ENCODE results near the gene EFHC2. TPM values are rescaled to one million over a fixed set of nuclear protein-coding genes. Genes with fewer than 3 reads are reported as not detected.

Gene EFHC2
- total RNA-seq, 1 donor from 2014 or later, result under 0.01 TPM

- no peak overlapping the region for H3K9ac ChIP-seq (ENCODE audit: low read depth in 1 of 3, low read length in 3 of 3)
- H3K9me3 ChIP-seq (ENCODE audit: control insufficient read depth in 3 of 3, low read length in 3 of 3), result no peaks in the 10 kb centered on the region
- no peak overlapping the region for H3K27ac ChIP-seq (ENCODE audit: low read depth, low read length)
- H3K36me3 ChIP-seq (ENCODE audit: control insufficient read depth in 3 of 3, insufficient read depth in 3 of 3, low read length in 3 of 3), result no peaks in the 10 kb centered on the region
- no peaks in the 10 kb centered on the region for H3K27me3 ChIP-seq (ENCODE audit: control insufficient read depth in 3 of 3, insufficient read depth in 3 of 3, low read length in 3 of 3)
- no peaks in the 10 kb centered on the region for H3K4me1 ChIP-seq (ENCODE audit: control insufficient read depth in 3 of 3, insufficient read depth in 3 of 3, low read length in 3 of 3)
- H3K4me3 ChIP-seq (ENCODE audit: low read length in 3 of 3), result no peak overlapping the region
Measured at GRCh38 chrX:44303119-44303518, 40.4 kb downstream of the EFHC2 start.

GRCh38 chrX:44299177-44299576, 44.3 kb downstream of the EFHC2 start:
- no peaks in the 10 kb centered on the region for H3K9me3 ChIP-seq (ENCODE audit: control insufficient read depth in 3 of 3, low read length in 3 of 3)
- no peak overlapping the region for H3K4me3 ChIP-seq (ENCODE audit: low read length in 3 of 3)
- peaks cover 0 to 6% (median 0%) of the 10 kb centered on the region in 3 donors for H3K27me3 ChIP-seq (ENCODE audit: control insufficient read depth in 3 of 3, insufficient read depth in 3 of 3, low read length in 3 of 3)
- no peaks in the 10 kb centered on the region for H3K36me3 ChIP-seq (ENCODE audit: control insufficient read depth in 3 of 3, insufficient read depth in 3 of 3, low read length in 3 of 3)
- no peak overlapping the region for H3K27ac ChIP-seq (ENCODE audit: low read depth, low read length)
- no peak overlapping the region for H3K9ac ChIP-seq (ENCODE audit: low read depth in 1 of 3, low read length in 3 of 3)
- no peaks in the 10 kb centered on the region for H3K4me1 ChIP-seq (ENCODE audit: control insufficient read depth in 3 of 3, insufficient read depth in 3 of 3, low read length in 3 of 3)

- peaks cover 0 to 6% (median 0%) of the 10 kb centered on the region in 3 donors for H3K27me3 ChIP-seq (ENCODE audit: control insufficient read depth in 3 of 3, insufficient read depth in 3 of 3, low read length in 3 of 3)
- H3K4me3 ChIP-seq (ENCODE audit: low read length in 3 of 3), result no peak overlapping the region
- no peaks in the 10 kb centered on the region for H3K9me3 ChIP-seq (ENCODE audit: control insufficient read depth in 3 of 3, low read length in 3 of 3)
- H3K27ac ChIP-seq (ENCODE audit: low read depth, low read length), result no peak overlapping the region
- H3K4me1 ChIP-seq (ENCODE audit: control insufficient read depth in 3 of 3, insufficient read depth in 3 of 3, low read length in 3 of 3), result no peaks in the 10 kb centered on the region
- H3K36me3 ChIP-seq (ENCODE audit: control insufficient read depth in 3 of 3, insufficient read depth in 3 of 3, low read length in 3 of 3), result no peaks in the 10 kb centered on the region
- no peak overlapping the region for H3K9ac ChIP-seq (ENCODE audit: low read depth in 1 of 3, low read length in 3 of 3)
Measured at GRCh38 chrX:44291468-44292092, 51.9 kb downstream of the EFHC2 start.

GRCh38 chrX:44290718-44291117, 52.8 kb downstream of the EFHC2 start:
- Histone ChIP-seq H3K9me3 (ENCODE audit: control insufficient read depth in 3 of 3, low read length in 3 of 3) (no peaks in the 10 kb centered on the region), H3K4me3 (ENCODE audit: low read length in 3 of 3) (no peak overlapping the region), H3K27me3 (ENCODE audit: control insufficient read depth in 3 of 3, insufficient read depth in 3 of 3, low read length in 3 of 3) (peaks cover 0 to 4% (median 0%) of the 10 kb centered on the region in 3 donors), H3K4me1 (ENCODE audit: control insufficient read depth in 3 of 3, insufficient read depth in 3 of 3, low read length in 3 of 3) (no peaks in the 10 kb centered on the region), H3K27ac (ENCODE audit: low read depth, low read length) (no peak overlapping the region), H3K36me3 (ENCODE audit: control insufficient read depth in 3 of 3, insufficient read depth in 3 of 3, low read length in 3 of 3) (no peaks in the 10 kb centered on the region), H3K9ac (ENCODE audit: low read depth in 1 of 3, low read length in 3 of 3) (no peak overlapping the region)

- Histone ChIP-seq H3K27me3 (ENCODE audit: control insufficient read depth in 3 of 3, insufficient read depth in 3 of 3, low read length in 3 of 3) (no peaks in the 10 kb centered on the region), H3K9ac (ENCODE audit: low read depth in 1 of 3, low read length in 3 of 3) (no peak overlapping the region), H3K36me3 (ENCODE audit: control insufficient read depth in 3 of 3, insufficient read depth in 3 of 3, low read length in 3 of 3) (no peaks in the 10 kb centered on the region), H3K4me3 (ENCODE audit: low read length in 3 of 3) (no peak overlapping the region), H3K27ac (ENCODE audit: low read depth, low read length) (no peak overlapping the region), H3K9me3 (ENCODE audit: control insufficient read depth in 3 of 3, low read length in 3 of 3) (no peaks in the 10 kb centered on the region), H3K4me1 (ENCODE audit: control insufficient read depth in 3 of 3, insufficient read depth in 3 of 3, low read length in 3 of 3) (no peaks in the 10 kb centered on the region)
Measured at GRCh38 chrX:44282753-44283152, 60.7 kb downstream of the EFHC2 start.

GRCh38 chrX:44280116-44280515, 63.4 kb downstream of the EFHC2 start:
- H3K9me3 ChIP-seq (ENCODE audit: control insufficient read depth in 3 of 3, low read length in 3 of 3), result no peaks in the 10 kb centered on the region
- no peak overlapping the region for H3K27ac ChIP-seq (ENCODE audit: low read depth, low read length)
- H3K9ac ChIP-seq (ENCODE audit: low read depth in 1 of 3, low read length in 3 of 3), result no peak overlapping the region
- H3K36me3 ChIP-seq (ENCODE audit: control insufficient read depth in 3 of 3, insufficient read depth in 3 of 3, low read length in 3 of 3), result no peaks in the 10 kb centered on the region
- no peaks in the 10 kb centered on the region for H3K4me1 ChIP-seq (ENCODE audit: control insufficient read depth in 3 of 3, insufficient read depth in 3 of 3, low read length in 3 of 3)
- no peaks in the 10 kb centered on the region for H3K27me3 ChIP-seq (ENCODE audit: control insufficient read depth in 3 of 3, insufficient read depth in 3 of 3, low read length in 3 of 3)
- H3K4me3 ChIP-seq (ENCODE audit: low read length in 3 of 3), result no peak overlapping the region

GRCh38 chrX:44274096-44274495, 69.4 kb downstream of the EFHC2 start:
- Histone ChIP-seq H3K9me3 (ENCODE audit: control insufficient read depth in 3 of 3, low read length in 3 of 3) (no peaks in the 10 kb centered on the region), H3K27ac (ENCODE audit: low read depth, low read length) (no peak overlapping the region), H3K4me3 (ENCODE audit: low read length in 3 of 3) (no peak overlapping the region), H3K9ac (ENCODE audit: low read depth in 1 of 3, low read length in 3 of 3) (no peak overlapping the region), H3K27me3 (ENCODE audit: control insufficient read depth in 3 of 3, insufficient read depth in 3 of 3, low read length in 3 of 3) (peaks cover 0 to 3% (median 0%) of the 10 kb centered on the region in 3 donors), H3K36me3 (ENCODE audit: control insufficient read depth in 3 of 3, insufficient read depth in 3 of 3, low read length in 3 of 3) (no peaks in the 10 kb centered on the region), H3K4me1 (ENCODE audit: control insufficient read depth in 3 of 3, insufficient read depth in 3 of 3, low read length in 3 of 3) (no peaks in the 10 kb centered on the region)

- H3K9ac ChIP-seq (ENCODE audit: low read depth in 1 of 3, low read length in 3 of 3), result no peak overlapping the region
- no peak overlapping the region for H3K4me3 ChIP-seq (ENCODE audit: low read length in 3 of 3)
- peaks cover 0 to 3% (median 0%) of the 10 kb centered on the region in 3 donors for H3K27me3 ChIP-seq (ENCODE audit: control insufficient read depth in 3 of 3, insufficient read depth in 3 of 3, low read length in 3 of 3)
- H3K9me3 ChIP-seq (ENCODE audit: control insufficient read depth in 3 of 3, low read length in 3 of 3), result no peaks in the 10 kb centered on the region
- no peaks in the 10 kb centered on the region for H3K4me1 ChIP-seq (ENCODE audit: control insufficient read depth in 3 of 3, insufficient read depth in 3 of 3, low read length in 3 of 3)
- H3K36me3 ChIP-seq (ENCODE audit: control insufficient read depth in 3 of 3, insufficient read depth in 3 of 3, low read length in 3 of 3), result no peaks in the 10 kb centered on the region
- no peak overlapping the region for H3K27ac ChIP-seq (ENCODE audit: low read depth, low read length)
Measured at GRCh38 chrX:44267861-44268260, 75.6 kb downstream of the EFHC2 start.

GRCh38 chrX:44267116-44267515, 76.4 kb downstream of the EFHC2 start:
- no peaks in the 10 kb centered on the region for H3K4me1 ChIP-seq (ENCODE audit: control insufficient read depth in 3 of 3, insufficient read depth in 3 of 3, low read length in 3 of 3)
- H3K27ac ChIP-seq (ENCODE audit: low read depth, low read length), result no peak overlapping the region
- H3K4me3 ChIP-seq (ENCODE audit: low read length in 3 of 3), result no peak overlapping the region
- no peaks in the 10 kb centered on the region for H3K36me3 ChIP-seq (ENCODE audit: control insufficient read depth in 3 of 3, insufficient read depth in 3 of 3, low read length in 3 of 3)
- peaks cover 0 to 3% (median 0%) of the 10 kb centered on the region in 3 donors for H3K27me3 ChIP-seq (ENCODE audit: control insufficient read depth in 3 of 3, insufficient read depth in 3 of 3, low read length in 3 of 3)
- no peak overlapping the region for H3K9ac ChIP-seq (ENCODE audit: low read depth in 1 of 3, low read length in 3 of 3)
- H3K9me3 ChIP-seq (ENCODE audit: control insufficient read depth in 3 of 3, low read length in 3 of 3), result no peaks in the 10 kb centered on the region

- H3K9ac ChIP-seq (ENCODE audit: low read depth in 1 of 3, low read length in 3 of 3), result no peak overlapping the region
- no peaks in the 10 kb centered on the region for H3K36me3 ChIP-seq (ENCODE audit: control insufficient read depth in 3 of 3, insufficient read depth in 3 of 3, low read length in 3 of 3)
- no peak overlapping the region for H3K4me3 ChIP-seq (ENCODE audit: low read length in 3 of 3)
- no peaks in the 10 kb centered on the region for H3K9me3 ChIP-seq (ENCODE audit: control insufficient read depth in 3 of 3, low read length in 3 of 3)
- H3K27me3 ChIP-seq (ENCODE audit: control insufficient read depth in 3 of 3, insufficient read depth in 3 of 3, low read length in 3 of 3), result peaks cover 0 to 3% (median 0%) of the 10 kb centered on the region in 3 donors
- no peak overlapping the region for H3K27ac ChIP-seq (ENCODE audit: low read depth, low read length)
- H3K4me1 ChIP-seq (ENCODE audit: control insufficient read depth in 3 of 3, insufficient read depth in 3 of 3, low read length in 3 of 3), result no peaks in the 10 kb centered on the region
Measured at GRCh38 chrX:44265559-44265958, 77.9 kb downstream of the EFHC2 start.

All from skeletal muscle tissue (tissue), 4 donors.